HG02610 (cell line): Measurements from ENCODE around the gene SECTM1.
A peak's percentile ranks its signal among the peaks of the same experiment; 100 is the strongest.

Experiments used
- ATAC-seq: cut with Tn5 transposase; IDR thresholded peaks from one replicate; pipeline ENCODE4 v1.9.1; 2021; ENCODE audit warnings: mild to moderate bottlenecking, moderate library complexity; ENCODE audit not compliant: unreplicated experiment

The SECTM1 gene

GRCh38 chr17:82283208-82283749 is 50.3 kb downstream of the SECTM1 start:
- no peak for ATAC-seq

- no peak for ATAC-seq
Observed at GRCh38 chr17:82282239-82283207, 51.0 kb downstream of the SECTM1 start.

GRCh38 chr17:82281502-82282238 is 51.9 kb downstream of the SECTM1 start:
- ATAC-seq: no peak

GRCh38 chr17:82281076-82281475 is 52.5 kb downstream of the SECTM1 start:
- no peak for ATAC-seq

GRCh38 chr17:82280537-82280936 is 53.0 kb downstream of the SECTM1 start:
- ATAC-seq: no peak

GRCh38 chr17:82278786-82279391 is 54.7 kb downstream of the SECTM1 start:
- ATAC-seq: no peak

GRCh38 chr17:82278308-82278707 is 55.3 kb downstream of the SECTM1 start:
- ATAC-seq: no peak

GRCh38 chr17:82277851-82278250 is 55.7 kb downstream of the SECTM1 start:
- ATAC-seq: no peak

- ATAC-seq: no peak
Observed at GRCh38 chr17:82276938-82277337, 56.6 kb downstream of the SECTM1 start.

GRCh38 chr17:82275326-82275725 is 58.2 kb downstream of the SECTM1 start:
- no peak for ATAC-seq

- no peak for ATAC-seq
Observed at GRCh38 chr17:82274134-82275020, 59.2 kb downstream of the SECTM1 start.

- ATAC-seq: peak; percentile 61
Observed at GRCh38 chr17:82273327-82274133, 60.0 kb downstream of the SECTM1 start, which contains the start of gene CSNK1D. Gene CSNK1D, minus strand, starts transcription at chr17:82273700. Its CDS starts 319 bp downstream, at chr17:82273381.

- no peak for ATAC-seq
Observed at GRCh38 chr17:82272495-82273326, 60.9 kb downstream of the SECTM1 start.

- ATAC-seq: no peak
Observed at GRCh38 chr17:82271401-82271800, 62.2 kb downstream of the SECTM1 start.
